GM12864 (cell line): ENCODE measurements around the gene PLPP6.

Source experiments
- DNase-seq: peaks from one replicate; pipeline ENCODE4 v3.0.0-alpha.2; 2011; ENCODE audit warnings: low read depth
- H3K4me3 ChIP-seq: 2 replicates; pipeline ENCODE4 v1.5.1; 2011; ENCODE audit warnings: mild to moderate bottlenecking, low read depth, low read length, control low read depth
- CTCF ChIP-seq: IDR thresholded peaks from 2 replicates; pipeline ENCODE4 v1.5.1; 2011; ENCODE audit warnings: low read depth, mild to moderate bottlenecking, moderate library complexity, low read length, control low read depth, inconsistent platforms; ENCODE audit errors: missing control alignments

The PLPP6 gene

GRCh38 chr9:4704129-4704528 lies 42.0 kb downstream of the PLPP6 start:
- no peak overlapping the region for H3K4me3 ChIP-seq
- no peak for DNase-seq
- TF ChIP-seq CTCF: no peak

GRCh38 chr9:4706021-4706420 lies 43.9 kb downstream of the PLPP6 start:
- TF ChIP-seq CTCF: no peak
- no peak overlapping the region for H3K4me3 ChIP-seq
- no peak for DNase-seq

- no peak for DNase-seq
- no peak for TF ChIP-seq CTCF
- no peak overlapping the region for H3K4me3 ChIP-seq
These were observed 45.0 kb downstream of the PLPP6 start for GRCh38 chr9:4706971-4707622.

- no peak overlapping the region for H3K4me3 ChIP-seq
- no peak for TF ChIP-seq CTCF
These were observed 47.3 kb downstream of the PLPP6 start for GRCh38 chr9:4709380-4709779.

GRCh38 chr9:4713849-4714248 lies 51.8 kb downstream of the PLPP6 start:
- no peak for DNase-seq
- no peak overlapping the region for H3K4me3 ChIP-seq
- no peak for TF ChIP-seq CTCF

More at GRCh38 chr9:4709380-4709779, 47.3 kb downstream of the PLPP6 start:
- DNase-seq: no peak

- no peak for TF ChIP-seq CTCF
- no peak for DNase-seq
- no peak overlapping the region for H3K4me3 ChIP-seq
These were observed 52.3 kb downstream of the PLPP6 start for GRCh38 chr9:4714266-4715016.
